Measurements from ENCODE around the gene DOCK7. TPM values are rescaled to one million over a fixed set of nuclear protein-coding genes. Genes with fewer than 3 reads are reported as not detected.
A peak's percentile ranks its signal among the peaks of the same experiment; 100 is the strongest.

Gene DOCK7
- total and polyA plus RNA-seq, 2 of the 13 experiments (the other 11 are each of a cell fraction or from before 2014, with no cell fraction given), result 45.7 to 67.2 TPM

DNA sequence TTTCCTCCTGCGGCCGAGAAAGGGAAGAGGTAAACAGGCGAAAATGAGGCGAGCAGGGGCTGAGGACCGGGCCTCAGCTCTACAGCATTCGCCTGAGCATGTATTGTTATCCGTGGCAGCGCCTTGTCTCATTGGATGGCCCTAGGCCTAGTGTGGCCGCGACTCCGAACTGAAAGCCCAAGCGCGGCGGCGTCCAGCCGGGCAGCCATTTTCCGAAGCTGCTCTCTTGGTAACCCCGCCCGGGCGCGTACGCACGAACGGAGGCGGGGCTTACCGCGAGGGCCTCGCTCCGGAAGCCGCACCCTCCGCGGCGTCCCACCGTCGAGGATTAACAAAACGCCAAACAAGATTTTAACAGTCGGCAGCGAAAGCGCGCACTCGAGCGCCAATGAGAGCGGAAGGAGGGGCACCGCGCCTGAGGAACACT lies 252.1 kb downstream of the DOCK7 start (continued):
- TF ChIP-seq MTA1 (CRISPR knock-in tag; IDR thresholded peaks at IDR 0.05; ENCODE audit: borderline replicate concordance) (no peak), ZNF484 (CRISPR knock-in tag; IDR thresholded peaks at IDR 0.05; ENCODE audit: borderline replicate concordance, low read depth) (no peak), ZNF556 (CRISPR knock-in tag; IDR thresholded peaks at IDR 0.05; ENCODE audit: borderline replicate concordance) (no peak), ZNF441 (CRISPR knock-in tag; IDR thresholded peaks at IDR 0.05; ENCODE audit: borderline replicate concordance) (no peak), ZNF772 (CRISPR knock-in tag; IDR thresholded peaks at IDR 0.05) (0 out of 2 replicates have a peak, but pooled peaks have one; percentile 65), ZNF235 (CRISPR knock-in tag; IDR thresholded peaks at IDR 0.05; ENCODE audit: borderline replicate concordance) (0 out of 2 replicates have a peak, but pooled peaks have one; percentile 62), ZSCAN22 (CRISPR knock-in tag; IDR thresholded peaks at IDR 0.05) (no peak), DR1 (CRISPR knock-in tag; IDR thresholded peaks at IDR 0.05) (peak; percentile 2), ZFYVE20 (CRISPR knock-in tag; IDR thresholded peaks at IDR 0.05; ENCODE audit: borderline replicate concordance, low read depth) (no peak), IKZF1 (IDR thresholded peaks at IDR 0.05) (no peak), POLR2AphosphoS5 (IDR thresholded peaks at IDR 0.05; ENCODE audit: low read depth, low read length) (peak; percentile 93), HNF1A (IDR thresholded peaks at IDR 0.05; ENCODE audit: low read depth) (no peak), HNF1A (CRISPR knock-in tag; IDR thresholded peaks at IDR 0.05; ENCODE audit: borderline replicate concordance) (no peak), DZIP1 (CRISPR knock-in tag; IDR thresholded peaks at IDR 0.05) (no peak; the same call in 1 of the 2 replicates), NBN (conservative IDR thresholded peaks at IDR 0.05) (no peak), FOXC1 (CRISPR knock-in tag; IDR thresholded peaks at IDR 0.05; ENCODE audit: borderline replicate concordance) (no peak; the same call in 1 of the 2 replicates), GABPB1 (CRISPR knock-in tag; IDR thresholded peaks at IDR 0.05) (peak; percentile 89), XRCC5 (optimal IDR thresholded peaks at IDR 0.05; ENCODE audit: low read length) (no peak), ZNF883 (CRISPR knock-in tag; IDR thresholded peaks at IDR 0.05; ENCODE audit: not compliant biosample characterization) (no peak)
- TF ChIP-seq, protein P1, sequence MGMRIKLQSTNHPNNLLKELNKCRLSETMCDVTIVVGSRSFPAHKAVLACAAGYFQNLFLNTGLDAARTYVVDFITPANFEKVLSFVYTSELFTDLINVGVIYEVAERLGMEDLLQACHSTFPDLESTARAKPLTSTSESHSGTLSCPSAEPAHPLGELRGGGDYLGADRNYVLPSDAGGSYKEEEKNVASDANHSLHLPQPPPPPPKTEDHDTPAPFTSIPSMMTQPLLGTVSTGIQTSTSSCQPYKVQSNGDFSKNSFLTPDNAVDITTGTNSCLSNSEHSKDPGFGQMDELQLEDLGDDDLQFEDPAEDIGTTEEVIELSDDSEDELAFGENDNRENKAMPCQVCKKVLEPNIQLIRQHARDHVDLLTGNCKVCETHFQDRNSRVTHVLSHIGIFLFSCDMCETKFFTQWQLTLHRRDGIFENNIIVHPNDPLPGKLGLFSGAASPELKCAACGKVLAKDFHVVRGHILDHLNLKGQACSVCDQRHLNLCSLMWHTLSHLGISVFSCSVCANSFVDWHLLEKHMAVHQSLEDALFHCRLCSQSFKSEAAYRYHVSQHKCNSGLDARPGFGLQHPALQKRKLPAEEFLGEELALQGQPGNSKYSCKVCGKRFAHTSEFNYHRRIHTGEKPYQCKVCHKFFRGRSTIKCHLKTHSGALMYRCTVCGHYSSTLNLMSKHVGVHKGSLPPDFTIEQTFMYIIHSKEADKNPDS (CRISPR knock-in tag; IDR thresholded peaks at IDR 0.05), result no peak
- TF ChIP-seq, protein P2, sequence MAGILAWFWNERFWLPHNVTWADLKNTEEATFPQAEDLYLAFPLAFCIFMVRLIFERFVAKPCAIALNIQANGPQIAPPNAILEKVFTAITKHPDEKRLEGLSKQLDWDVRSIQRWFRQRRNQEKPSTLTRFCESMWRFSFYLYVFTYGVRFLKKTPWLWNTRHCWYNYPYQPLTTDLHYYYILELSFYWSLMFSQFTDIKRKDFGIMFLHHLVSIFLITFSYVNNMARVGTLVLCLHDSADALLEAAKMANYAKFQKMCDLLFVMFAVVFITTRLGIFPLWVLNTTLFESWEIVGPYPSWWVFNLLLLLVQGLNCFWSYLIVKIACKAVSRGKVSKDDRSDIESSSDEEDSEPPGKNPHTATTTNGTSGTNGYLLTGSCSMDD (CRISPR knock-in tag; IDR thresholded peaks at IDR 0.05), result 0 out of 2 replicates have a peak, but pooled peaks have one; percentile 81

All from HepG2 (cell line).